Activated gamma-delta T cell (primary cell): Measurements from ENCODE around the gene PCDHA7.
"Not testable (repeated sequence)": the region's sequence is repeated elsewhere in the genome, so short reads cannot be mapped to it uniquely, and the experiment has no call there.

Experiments used
- DNase-seq: peaks from one replicate; lab custom pipeline; 2025; lab: John Stamatoyannopoulos, UW
- total RNA-seq, 2 donors: gene quantifications; one replicate each; lab custom pipeline; 2026; lab: John Stamatoyannopoulos, UW

Gene PCDHA7, protein sequence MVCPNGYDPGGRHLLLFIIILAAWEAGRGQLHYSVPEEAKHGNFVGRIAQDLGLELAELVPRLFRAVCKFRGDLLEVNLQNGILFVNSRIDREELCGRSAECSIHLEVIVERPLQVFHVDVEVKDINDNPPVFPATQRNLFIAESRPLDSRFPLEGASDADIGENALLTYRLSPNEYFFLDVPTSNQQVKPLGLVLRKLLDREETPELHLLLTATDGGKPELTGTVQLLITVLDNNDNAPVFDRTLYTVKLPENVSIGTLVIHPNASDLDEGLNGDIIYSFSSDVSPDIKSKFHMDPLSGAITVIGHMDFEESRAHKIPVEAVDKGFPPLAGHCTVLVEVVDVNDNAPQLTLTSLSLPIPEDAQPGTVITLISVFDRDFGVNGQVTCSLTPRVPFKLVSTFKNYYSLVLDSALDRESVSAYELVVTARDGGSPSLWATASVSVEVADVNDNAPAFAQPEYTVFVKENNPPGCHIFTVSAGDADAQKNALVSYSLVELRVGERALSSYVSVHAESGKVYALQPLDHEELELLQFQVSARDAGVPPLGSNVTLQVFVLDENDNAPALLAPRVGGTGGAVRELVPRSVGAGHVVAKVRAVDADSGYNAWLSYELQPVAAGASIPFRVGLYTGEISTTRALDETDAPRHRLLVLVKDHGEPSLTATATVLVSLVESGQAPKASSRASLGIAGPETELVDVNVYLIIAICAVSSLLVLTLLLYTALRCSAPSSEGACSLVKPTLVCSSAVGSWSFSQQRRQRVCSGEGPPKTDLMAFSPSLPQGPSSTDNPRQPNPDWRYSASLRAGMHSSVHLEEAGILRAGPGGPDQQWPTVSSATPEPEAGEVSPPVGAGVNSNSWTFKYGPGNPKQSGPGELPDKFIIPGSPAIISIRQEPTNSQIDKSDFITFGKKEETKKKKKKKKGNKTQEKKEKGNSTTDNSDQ
- 0 to 0.04 reads per million in 2 donors for total RNA-seq

DNA sequence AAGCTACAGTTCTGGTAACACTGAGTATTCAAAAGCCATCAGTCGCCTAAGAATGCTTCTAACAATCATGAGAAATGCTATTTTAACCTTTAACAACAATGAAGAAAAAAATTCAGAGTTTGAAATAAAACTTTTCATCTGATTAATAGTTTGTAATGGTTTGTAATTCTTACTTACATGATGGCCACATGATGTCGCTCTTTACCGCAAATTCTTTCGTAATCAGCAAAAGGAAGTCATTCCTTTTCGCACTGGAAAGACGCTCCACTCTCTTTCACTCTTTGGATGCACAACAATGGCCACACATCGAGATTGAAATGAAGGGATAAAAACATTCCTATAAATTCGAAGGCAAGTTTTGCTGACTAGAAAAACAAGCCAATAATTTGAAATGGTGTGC, at the start of gene PCDHA7:
PCDHA7 (plus strand) TSS at position 277 of the 400 bp plus-strand sequence; CDS start at position 392, 115 bp downstream.
- no peak for DNase-seq

DNA sequence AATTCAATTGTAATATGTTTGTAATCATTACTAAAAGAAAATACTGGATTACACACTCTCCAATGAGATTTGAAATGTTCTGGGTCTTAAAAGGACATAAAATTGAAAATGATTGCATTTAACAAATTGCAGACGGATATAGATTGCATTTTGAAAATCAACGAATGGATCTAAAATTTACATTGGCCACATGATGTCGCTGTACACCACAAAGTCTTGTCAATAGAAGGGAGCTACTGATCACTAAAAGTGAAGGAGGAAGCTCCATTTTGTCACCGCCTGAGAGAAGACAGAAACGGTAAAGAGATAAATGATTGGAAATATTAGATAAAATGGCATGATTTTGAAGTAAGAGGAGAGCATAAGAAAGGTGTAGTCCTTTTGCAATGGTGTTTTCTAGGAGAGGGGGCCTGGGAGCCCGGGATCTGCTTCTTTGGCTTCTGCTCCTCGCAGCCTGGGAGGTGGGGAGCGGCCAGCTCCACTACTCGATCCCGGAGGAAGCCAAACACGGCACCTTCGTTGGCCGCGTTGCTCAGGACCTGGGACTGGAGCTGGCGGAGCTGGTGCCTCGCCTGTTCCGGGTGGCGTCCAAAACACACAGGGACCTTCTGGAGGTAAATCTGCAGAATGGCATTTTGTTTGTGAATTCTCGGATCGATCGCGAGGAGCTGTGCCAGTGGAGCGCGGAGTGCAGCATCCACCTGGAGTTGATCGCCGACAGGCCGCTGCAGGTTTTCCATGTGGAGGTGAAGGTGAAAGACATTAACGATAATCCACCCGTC, 48.0 kb upstream of the PCDHA7 start, which contains the start of gene PCDHA1:
PCDHA1 (plus strand) TSS at position 236 of the 782 bp plus-strand sequence.
- DNase-seq, result no peak

DNA sequence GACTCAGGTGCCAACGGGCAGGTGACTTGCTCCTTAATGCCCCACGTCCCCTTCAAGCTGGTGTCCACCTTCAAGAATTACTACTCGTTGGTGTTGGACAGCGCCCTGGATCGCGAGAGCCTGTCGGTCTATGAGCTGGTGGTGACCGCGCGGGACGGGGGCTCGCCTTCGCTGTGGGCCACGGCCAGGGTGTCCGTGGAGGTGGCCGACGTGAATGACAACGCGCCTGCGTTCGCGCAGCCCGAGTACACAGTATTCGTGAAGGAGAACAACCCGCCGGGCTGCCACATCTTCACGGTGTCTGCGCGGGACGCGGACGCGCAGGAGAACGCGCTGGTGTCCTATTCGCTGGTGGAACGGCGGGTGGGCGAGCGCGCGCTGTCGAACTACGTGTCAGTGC, 46.6 kb upstream of the PCDHA7 start:
- not testable (repeated sequence) for DNase-seq

DNA sequence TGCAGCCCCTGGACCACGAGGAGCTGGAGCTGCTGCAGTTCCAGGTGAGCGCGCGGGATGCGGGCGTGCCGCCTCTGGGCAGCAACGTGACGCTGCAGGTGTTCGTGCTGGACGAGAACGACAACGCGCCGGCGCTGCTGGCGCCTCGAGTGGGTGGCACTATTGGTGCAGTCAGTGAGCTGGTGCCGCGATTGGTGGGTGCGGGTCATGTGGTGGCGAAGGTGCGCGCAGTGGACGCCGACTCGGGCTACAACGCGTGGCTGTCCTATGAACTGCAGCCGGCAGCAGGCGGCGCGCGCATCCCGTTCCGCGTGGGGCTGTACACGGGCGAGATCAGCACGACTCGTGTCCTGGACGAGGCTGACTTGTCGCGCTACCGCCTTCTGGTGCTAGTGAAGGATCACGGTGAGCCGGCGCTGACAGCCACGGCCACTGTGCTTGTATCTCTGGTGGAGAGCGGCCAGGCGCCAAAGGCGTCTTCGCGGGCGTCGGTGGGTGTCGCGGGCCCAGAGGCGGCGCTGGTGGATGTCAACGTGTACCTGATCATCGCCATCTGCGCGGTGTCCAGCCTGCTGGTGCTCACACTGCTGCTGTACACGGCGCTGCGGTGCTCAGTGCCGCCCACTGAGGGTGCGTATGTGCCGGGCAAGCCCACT, 46.1 kb upstream of the PCDHA7 start:
- not testable (repeated sequence) for DNase-seq

DNA sequence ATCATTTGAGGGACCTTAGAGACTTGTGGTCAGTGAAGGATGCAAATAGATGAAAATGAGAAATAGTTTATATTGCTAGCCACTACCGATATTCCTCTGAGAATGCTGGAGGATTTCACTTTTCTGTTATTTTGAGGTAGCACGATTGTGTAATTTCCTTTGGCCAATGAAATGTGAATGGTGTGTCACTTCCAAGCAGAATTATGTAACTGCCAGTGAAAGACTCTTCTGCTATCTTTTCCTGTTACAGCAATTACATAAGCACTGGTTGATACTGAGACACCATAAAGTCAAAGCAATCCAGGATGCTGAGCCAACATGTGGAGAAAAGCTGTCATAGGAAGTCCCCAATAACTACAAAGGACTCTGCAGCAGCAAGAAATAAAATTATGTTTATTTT, 43.0 kb upstream of the PCDHA7 start:
- no peak for DNase-seq

DNA sequence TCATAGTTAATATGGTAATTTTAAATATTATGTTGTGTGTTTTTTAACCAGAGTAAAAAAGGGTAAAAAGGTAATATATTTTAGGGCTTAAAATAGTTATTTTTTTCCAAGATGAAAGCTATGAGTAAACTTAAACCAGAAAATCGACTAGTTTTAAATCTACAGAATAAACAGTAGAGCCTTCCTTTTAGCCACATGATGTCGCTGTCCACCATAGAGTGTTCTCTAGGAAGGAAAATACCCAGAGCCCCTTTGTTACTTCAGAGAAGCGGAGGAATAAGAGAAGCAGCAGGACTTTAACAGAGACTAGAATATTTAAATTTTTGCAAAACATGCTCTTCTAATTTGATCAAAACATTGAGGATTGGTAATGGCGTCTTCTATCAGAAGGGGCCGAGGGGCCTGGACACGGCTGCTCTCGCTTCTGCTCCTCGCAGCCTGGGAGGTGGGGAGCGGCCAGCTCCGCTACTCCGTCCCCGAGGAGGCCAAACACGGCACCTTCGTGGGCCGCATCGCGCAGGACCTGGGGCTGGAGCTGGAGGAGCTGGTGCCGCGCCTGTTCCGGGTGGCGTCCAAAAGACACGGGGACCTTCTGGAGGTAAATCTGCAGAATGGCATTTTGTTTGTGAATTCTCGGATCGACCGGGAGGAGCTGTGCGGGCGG, 39.3 kb upstream of the PCDHA7 start, which contains the start of gene PCDHA2:
PCDHA2 (plus strand) TSS at position 258 of the 664 bp plus-strand sequence.
- no peak for DNase-seq

DNA sequence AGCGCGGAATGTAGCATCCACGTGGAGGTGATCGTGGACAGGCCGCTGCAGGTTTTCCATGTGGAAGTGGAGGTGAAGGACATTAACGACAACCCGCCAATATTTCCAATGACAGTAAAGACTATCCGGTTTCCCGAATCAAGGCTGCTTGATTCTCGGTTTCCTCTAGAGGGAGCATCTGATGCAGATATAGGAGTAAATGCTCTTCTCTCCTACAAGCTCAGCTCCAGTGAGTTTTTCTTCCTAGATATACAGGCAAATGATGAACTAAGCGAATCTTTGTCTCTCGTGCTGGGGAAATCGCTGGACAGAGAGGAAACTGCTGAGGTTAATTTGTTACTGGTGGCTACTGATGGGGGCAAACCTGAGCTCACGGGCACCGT, 38.8 kb upstream of the PCDHA7 start:
- no peak for DNase-seq

DNA sequence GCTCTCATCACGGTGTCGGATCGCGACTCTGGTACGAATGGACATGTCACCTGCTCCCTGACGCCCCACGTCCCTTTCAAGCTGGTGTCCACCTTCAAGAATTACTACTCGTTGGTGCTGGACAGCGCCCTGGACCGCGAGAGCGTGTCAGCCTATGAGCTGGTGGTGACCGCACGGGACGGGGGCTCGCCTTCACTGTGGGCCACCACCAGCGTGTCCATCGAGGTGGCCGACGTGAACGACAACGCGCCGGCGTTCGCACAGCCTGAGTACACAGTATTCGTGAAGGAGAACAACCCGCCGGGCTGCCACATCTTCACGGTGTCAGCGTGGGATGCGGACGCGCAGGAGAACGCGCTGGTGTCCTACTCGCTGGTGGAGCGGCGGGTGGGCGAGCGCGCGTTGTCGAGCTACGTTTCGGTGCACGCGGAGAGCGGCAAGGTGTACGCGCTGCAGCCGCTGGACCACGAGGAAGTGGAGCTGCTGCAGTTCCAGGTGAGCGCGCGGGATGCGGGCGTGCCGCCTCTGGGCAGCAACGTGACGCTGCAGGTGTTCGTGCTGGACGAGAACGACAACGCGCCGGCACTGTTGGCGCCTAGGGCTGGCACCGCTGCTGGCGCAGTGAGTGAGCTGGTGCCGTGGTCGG, 37.9 kb upstream of the PCDHA7 start:
- not testable (repeated sequence) for DNase-seq

DNA sequence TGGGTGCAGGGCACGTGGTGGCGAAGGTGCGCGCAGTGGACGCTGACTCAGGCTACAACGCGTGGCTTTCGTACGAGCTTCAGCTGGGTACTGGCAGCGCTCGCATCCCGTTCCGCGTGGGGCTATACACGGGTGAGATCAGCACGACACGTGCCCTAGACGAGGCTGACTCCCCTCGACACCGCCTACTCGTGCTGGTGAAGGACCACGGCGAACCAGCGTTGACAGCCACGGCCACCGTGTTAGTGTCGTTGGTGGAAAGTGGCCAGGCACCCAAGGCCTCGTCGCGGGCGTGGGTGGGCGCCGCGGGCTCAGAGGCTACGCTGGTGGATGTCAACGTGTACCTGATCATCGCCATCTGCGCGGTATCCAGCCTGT, 37.4 kb upstream of the PCDHA7 start:
- DNase-seq, result no peak

DNA sequence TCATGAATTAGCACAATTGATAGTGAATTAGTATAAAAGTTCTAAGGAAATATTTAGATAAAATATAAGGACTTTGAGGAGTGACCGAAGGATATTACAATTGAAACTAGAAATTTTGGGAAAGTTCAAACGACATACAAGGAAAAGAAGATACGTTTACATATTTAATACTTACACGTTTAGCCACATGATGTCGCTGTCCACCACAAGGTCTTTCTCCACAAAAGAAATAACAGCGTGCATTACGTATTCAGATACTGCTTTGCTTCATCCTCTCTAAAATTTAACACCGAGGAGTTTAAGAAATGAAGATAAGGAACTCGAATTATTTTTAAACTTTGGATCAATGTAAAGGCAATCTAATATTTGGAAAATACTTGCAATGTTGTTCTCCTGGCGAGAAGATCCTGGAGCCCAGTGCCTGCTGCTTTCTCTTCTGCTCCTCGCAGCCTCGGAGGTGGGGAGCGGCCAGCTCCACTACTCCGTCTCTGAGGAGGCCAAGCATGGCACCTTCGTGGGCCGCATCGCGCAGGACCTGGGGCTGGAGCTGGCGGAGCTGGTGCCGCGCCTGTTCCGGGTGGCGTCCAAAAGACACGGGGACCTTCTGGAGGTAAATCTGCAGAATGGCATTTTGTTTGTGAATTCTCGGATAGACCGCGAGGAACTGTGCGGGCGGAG, 33.1 kb upstream of the PCDHA7 start, which contains the start of gene PCDHA3:
PCDHA3 (plus strand) TSS at position 242 of the 678 bp plus-strand sequence.
- DNase-seq, result no peak

DNA sequence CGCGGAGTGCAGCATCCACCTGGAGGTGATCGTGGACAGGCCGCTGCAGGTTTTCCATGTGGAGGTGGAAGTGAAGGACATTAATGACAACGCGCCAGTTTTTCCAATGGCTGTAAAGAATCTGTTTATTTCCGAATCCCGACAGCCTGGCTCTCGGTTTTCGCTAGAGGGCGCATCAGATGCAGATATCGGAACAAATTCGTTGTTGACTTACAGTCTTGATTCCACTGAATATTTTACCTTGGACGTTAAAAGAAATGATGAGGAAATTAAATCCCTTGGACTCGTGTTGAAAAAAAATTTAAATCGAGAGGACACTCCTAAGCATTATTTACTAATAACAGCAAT, 32.6 kb upstream of the PCDHA7 start:
- no peak for DNase-seq

DNA sequence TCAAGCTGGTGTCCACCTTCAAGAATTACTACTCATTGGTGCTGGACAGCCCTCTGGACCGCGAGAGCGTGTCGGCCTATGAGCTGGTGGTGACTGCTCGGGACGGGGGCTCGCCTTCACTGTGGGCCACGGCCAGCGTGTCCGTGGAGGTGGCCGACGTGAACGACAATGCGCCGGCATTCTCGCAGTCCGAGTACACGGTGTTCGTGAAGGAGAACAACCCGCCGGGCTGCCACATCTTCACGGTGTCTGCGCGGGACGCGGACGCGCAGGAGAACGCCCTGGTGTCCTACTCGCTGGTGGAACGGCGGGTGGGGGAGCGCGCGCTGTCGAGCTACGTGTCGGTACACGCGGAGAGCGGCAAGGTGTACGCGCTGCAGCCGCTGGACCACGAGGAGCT, 31.7 kb upstream of the PCDHA7 start:
- not testable (repeated sequence) for DNase-seq

DNA sequence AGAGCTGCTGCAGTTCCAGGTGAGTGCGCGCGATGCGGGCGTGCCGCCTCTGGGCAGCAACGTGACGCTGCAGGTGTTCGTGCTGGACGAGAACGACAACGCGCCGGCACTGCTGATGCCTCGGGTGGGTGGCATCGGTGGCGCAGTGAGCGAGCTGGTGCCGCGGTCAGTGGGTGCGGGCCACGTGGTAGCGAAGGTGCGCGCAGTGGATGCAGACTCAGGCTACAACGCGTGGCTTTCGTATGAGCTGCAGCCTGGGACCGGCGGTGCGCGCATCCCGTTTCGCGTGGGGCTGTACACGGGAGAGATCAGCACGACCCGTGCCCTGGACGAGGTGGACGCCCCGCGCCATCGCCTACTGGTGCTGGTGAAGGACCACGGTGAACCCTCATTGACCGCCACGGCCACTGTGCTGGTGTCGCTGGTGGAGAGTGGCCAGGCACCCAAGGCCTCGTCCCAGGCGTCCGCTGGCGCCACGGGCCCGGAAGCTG, 31.2 kb upstream of the PCDHA7 start:
- DNase-seq, result no peak

DNA sequence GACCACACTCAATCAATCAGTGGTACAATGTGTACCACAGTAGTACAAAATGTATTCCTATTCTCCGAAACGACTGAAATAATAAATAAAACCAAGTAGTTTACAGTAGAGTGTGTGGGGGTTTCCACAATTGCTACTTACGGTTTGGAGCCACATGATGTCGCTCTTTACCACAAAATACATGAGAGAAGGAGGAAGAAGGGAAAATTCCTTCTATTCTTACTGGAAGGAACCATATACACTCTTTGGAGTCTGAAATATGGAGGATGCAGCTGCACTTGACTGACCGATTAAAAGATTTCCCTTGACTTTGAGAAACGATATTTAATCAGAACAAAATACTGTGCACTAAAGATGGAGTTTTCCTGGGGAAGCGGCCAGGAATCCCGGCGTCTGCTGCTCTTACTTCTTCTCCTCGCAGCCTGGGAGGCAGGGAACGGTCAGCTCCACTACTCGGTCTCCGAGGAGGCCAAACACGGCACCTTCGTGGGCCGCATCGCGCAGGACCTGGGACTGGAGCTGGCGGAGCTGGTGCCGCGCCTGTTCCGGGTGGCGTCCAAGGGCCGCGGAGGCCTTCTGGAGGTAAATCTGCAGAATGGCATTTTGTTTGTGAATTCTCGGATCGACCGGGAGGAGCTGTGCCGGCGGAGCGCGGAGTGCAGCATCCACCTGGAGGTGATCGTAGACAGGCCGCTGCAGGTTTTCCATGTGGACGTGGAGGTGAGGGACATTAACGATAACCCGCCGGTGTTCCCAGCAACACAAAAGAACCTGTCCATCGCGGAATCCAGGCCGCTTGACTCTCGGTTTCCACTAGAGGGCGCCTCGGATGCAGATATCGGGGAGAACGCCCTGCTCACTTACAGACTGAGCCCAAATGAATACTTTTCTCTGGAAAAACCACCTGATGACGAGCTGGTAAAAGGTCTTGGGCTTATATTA, 27.0 kb upstream of the PCDHA7 start, which contains the start of gene PCDHA4:
PCDHA4 (plus strand) TSS at position 235 of the 942 bp plus-strand sequence.
- no peak for DNase-seq

DNA sequence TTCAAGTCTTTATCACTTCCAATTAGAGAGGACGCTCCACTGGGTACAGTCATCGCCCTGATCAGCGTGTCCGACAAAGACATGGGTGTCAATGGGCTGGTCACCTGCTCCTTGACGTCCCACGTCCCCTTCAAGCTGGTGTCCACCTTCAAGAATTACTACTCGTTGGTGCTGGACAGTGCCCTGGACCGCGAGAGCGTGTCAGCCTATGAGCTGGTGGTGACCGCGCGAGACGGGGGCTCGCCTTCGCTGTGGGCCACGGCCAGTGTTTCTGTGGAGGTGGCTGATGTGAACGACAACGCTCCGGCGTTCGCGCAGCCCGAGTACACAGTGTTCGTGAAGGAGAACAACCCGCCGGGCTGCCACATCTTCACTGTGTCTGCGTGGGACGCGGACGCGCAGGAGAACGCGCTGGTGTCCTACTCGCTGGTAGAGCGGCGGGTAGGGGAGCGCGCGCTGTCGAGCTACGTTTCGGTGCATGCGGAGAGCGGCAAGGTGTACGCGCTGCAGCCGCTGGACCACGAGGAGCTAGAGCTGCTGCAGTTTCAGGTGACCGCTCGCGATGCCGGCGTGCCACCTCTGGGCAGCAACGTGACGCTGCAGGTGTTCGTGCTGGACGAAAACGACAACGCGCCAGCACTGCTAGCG, 25.7 kb upstream of the PCDHA7 start:
- not testable (repeated sequence) for DNase-seq

DNA sequence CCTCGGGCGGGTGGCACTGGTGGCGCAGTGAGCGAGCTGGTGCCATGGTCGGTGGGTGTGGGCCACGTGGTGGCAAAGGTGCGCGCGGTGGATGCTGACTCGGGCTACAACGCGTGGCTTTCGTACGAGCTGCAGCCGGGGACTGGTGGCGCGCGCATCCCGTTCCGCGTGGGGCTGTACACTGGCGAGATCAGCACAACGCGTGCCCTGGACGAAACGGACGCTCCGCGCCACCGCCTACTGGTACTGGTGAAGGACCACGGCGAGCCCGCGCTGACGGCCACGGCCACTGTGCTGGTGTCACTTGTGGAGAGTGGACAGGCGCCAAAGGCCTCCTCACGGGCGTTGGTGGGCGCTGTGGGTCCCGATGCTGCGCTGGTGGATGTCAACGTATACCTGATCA, 25.2 kb upstream of the PCDHA7 start:
- DNase-seq, result no peak
